ENCODE measurements around the gene NOX5.

The NOX5 gene

GRCh38 chr15:69085325-69086081 is 71.0 kb downstream of the NOX5 start:
- H3K4me3 ChIP-seq: no peak overlapping the region
- peaks cover 10 to 83% (median 54%) of the 10 kb centered on the region in 10 experiments; a peak in 19 of 20 replicates for H3K4me1 ChIP-seq
- no peaks in the 10 kb centered on the region for H4K20me1 ChIP-seq
- no peak for TF ChIP-seq Cebpa-rat (IDR thresholded peaks at IDR 0.05)
- H3K4me2 ChIP-seq: peak overlapping the region in 8 of 11 experiments; percentile 0 to 95 (median 54); a peak in 11 of 22 replicates
- no peak overlapping the region for H3K9ac ChIP-seq
- H3K36me3 ChIP-seq: no peaks in the 10 kb centered on the region
- peaks cover 0 to 9% (median 0%) of the 10 kb centered on the region in 11 experiments; a peak in 5 of 22 replicates for H3K27me3 ChIP-seq
- no peaks in the 10 kb centered on the region; a peak in 1 of 22 replicates for H3K9me3 ChIP-seq (replicated peaks in 1 of 11)
- no peak overlapping the region for H3K27ac ChIP-seq

DNA sequence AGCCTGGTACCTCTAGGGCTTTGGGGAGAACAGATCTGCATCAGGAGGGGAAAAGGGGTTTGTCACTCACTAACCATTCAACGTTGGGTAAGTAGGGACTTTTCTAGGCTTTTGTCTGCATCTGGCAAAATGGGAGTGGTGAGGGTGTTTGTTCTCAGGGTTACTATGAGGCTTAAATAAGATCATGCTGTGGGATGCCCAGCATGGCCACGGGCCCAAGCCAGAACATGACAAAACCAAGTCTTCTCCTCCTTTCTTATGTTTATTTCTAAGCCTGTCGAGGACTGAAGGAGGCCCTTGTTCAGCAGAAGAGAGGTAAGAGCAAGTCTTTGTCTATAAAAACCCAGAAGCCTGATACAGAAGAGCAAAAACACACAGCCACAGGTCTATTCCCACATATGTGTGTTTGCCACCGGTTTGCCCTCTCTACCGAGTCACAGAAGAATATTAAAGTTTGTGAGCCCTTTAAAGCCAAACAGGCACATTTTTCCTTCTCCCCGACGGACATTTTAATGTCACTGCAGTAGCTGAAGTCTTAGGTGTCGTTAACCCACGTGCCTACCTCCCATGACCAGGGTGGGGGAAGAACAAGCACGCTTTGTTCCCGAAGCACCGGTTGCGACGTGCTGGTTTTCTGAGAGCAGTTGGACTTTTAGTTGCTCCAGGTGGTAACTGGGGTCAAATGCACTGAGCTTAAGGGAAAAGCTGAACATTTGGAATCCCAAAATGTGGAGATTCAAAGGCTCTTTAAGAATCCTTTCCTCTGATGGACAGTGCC is 72.1 kb downstream of the NOX5 start:
- no peaks in the 10 kb centered on the region for H4K20me1 ChIP-seq
- H3K9ac ChIP-seq: no peak overlapping the region
- H3K27ac ChIP-seq: no peak overlapping the region
- peak overlapping the region in 7 of 11 experiments; percentile 0 to 95 (median 82); a peak in 7 of 22 replicates for H3K4me2 ChIP-seq
- peaks cover 0 to 5% (median 0%) of the 10 kb centered on the region in 11 experiments; a peak in 2 of 22 replicates for H3K27me3 ChIP-seq
- no peak overlapping the region for H3K4me3 ChIP-seq
- H3K36me3 ChIP-seq: no peaks in the 10 kb centered on the region
- peaks cover 10 to 71% (median 44%) of the 10 kb centered on the region in 10 experiments; a peak in 19 of 20 replicates for H3K4me1 ChIP-seq
- TF ChIP-seq Cebpa-rat (IDR thresholded peaks at IDR 0.05): no peak
- no peaks in the 10 kb centered on the region; a peak in 1 of 22 replicates for H3K9me3 ChIP-seq (replicated peaks in 1 of 11)

- no peaks in the 10 kb centered on the region for H3K27me3 ChIP-seq
- no peak overlapping the region for H3K9ac ChIP-seq
- H3K27ac ChIP-seq: no peak overlapping the region
Measured at GRCh38 chr15:69087366-69087976, 73.0 kb downstream of the NOX5 start.

DNA sequence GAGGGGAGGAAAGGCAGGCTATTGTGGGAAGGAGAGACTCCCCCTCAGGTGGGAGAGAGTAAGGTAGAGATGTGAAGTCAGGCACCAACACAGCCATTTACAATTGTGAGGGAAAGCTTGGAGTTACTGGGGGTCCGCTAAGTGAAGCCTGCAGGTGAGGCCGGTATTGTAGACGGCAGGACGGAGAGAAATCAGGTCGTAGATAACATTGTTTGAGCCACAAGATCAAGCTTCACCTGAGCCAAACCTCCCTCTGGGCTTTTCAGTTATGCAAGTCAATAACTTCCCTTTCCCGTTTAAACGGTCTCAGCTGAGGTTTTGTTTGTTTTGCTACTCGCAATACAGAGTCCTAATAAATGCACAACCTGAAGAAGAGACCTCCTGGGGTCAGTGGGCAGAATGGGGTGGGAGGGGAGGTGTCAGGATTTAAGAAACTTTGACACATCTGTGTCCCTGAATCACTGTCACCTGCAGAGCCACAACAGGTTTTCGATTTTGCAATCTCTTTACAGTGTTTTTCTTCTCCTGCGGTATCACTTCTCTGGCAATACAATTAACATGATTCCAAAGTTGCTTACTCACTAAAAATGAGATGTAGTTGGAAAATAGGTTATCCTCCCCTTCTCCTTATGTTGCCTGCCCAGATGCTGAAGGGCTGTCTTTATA is 73.9 kb downstream of the NOX5 start:
- no peak overlapping the region for H3K9ac ChIP-seq
- H3K4me3 ChIP-seq: no peak overlapping the region; a peak in 1 of 20 replicates
- peaks cover 10 to 70% (median 44%) of the 10 kb centered on the region in 10 experiments; a peak in 19 of 20 replicates for H3K4me1 ChIP-seq
- peak overlapping the region; percentile 23 to 95 (median 75); a peak in 21 of 22 replicates for H3K4me2 ChIP-seq
- no peak for TF ChIP-seq Cebpa-rat (IDR thresholded peaks at IDR 0.05)
- H3K27me3 ChIP-seq: no peaks in the 10 kb centered on the region
- H3K27ac ChIP-seq: no peak overlapping the region
- H3K36me3 ChIP-seq: no peaks in the 10 kb centered on the region
- no peaks in the 10 kb centered on the region; a peak in 1 of 22 replicates for H3K9me3 ChIP-seq (replicated peaks in 1 of 11)
- H4K20me1 ChIP-seq: no peaks in the 10 kb centered on the region

More at GRCh38 chr15:69087366-69087976, 73.0 kb downstream of the NOX5 start:
- no peaks in the 10 kb centered on the region for H3K36me3 ChIP-seq
- peaks cover 10 to 70% (median 44%) of the 10 kb centered on the region in 10 experiments; a peak in 19 of 20 replicates for H3K4me1 ChIP-seq
- TF ChIP-seq Cebpa-rat (IDR thresholded peaks at IDR 0.05): no peak
- no peaks in the 10 kb centered on the region for H4K20me1 ChIP-seq
- peak overlapping the region in 9 of 11 experiments; percentile 31 to 95 (median 79); a peak in 17 of 22 replicates for H3K4me2 ChIP-seq
- no peak overlapping the region for H3K4me3 ChIP-seq
- H3K9me3 ChIP-seq (replicated peaks in 1 of 11): no peaks in the 10 kb centered on the region; a peak in 1 of 22 replicates

DNA sequence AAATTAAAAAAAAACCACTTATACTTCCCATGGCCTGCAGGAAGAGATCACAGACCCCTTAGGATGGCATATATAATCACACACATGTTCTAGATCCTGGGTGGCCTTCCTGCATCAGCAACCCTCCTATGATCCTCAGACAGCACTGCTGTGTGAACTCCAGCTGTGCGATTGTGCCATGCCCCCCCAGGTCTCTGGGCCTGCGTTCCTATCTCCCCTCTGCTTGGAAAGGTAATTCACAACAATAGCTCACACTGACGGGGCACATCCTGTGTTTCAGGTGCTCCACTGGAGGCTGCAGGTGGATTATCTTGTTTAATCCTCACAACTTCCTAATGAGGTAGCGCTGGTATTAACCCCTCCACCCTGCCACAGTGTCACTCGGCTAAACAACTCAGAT is 74.8 kb downstream of the NOX5 start:
- Histone ChIP-seq H4K20me1 (no peaks in the 10 kb centered on the region), H3K9me3 (replicated peaks in 1 of 11) (no peaks in the 10 kb centered on the region; a peak in 1 of 22 replicates), H3K4me3 (no peak overlapping the region), H3K4me2 (peak overlapping the region in 7 of 11 experiments; percentile 71 to 95 (median 82); a peak in 10 of 22 replicates), H3K27ac (no peak overlapping the region), H3K27me3 (no peaks in the 10 kb centered on the region), H3K36me3 (no peaks in the 10 kb centered on the region), H3K9ac (no peak overlapping the region), H3K4me1 (peaks cover 10 to 62% (median 44%) of the 10 kb centered on the region in 10 experiments; a peak in 19 of 20 replicates)
- TF ChIP-seq Cebpa-rat (IDR thresholded peaks at IDR 0.05): no peak

GRCh38 chr15:69090197-69090948 is 75.9 kb downstream of the NOX5 start:
- H4K20me1 ChIP-seq: no peaks in the 10 kb centered on the region
- no peak overlapping the region for H3K9ac ChIP-seq
- peak overlapping the region in 6 of 11 experiments; percentile 6 to 95 (median 83); a peak in 6 of 22 replicates for H3K4me2 ChIP-seq
- no peak overlapping the region for H3K4me3 ChIP-seq
- no peaks in the 10 kb centered on the region for H3K36me3 ChIP-seq
- no peaks in the 10 kb centered on the region for H3K9me3 ChIP-seq (replicated peaks in 1 of 11)
- H3K27me3 ChIP-seq: no peaks in the 10 kb centered on the region
- peaks cover 10 to 53% (median 35%) of the 10 kb centered on the region in 10 experiments; a peak in 19 of 20 replicates for H3K4me1 ChIP-seq
- TF ChIP-seq Cebpa-rat (IDR thresholded peaks at IDR 0.05): no peak
- no peak overlapping the region for H3K27ac ChIP-seq

- H3K27me3 ChIP-seq: no peaks in the 10 kb centered on the region
- H3K9me3 ChIP-seq (replicated peaks in 1 of 11): no peaks in the 10 kb centered on the region
- H3K27ac ChIP-seq: no peak overlapping the region
- no peak overlapping the region for H3K4me3 ChIP-seq
- no peaks in the 10 kb centered on the region for H3K36me3 ChIP-seq
- no peak overlapping the region for H3K4me2 ChIP-seq
- peaks cover 10 to 50% (median 31%) of the 10 kb centered on the region in 10 experiments; a peak in 19 of 20 replicates for H3K4me1 ChIP-seq
- H4K20me1 ChIP-seq: no peaks in the 10 kb centered on the region
- H3K9ac ChIP-seq: no peak overlapping the region
- TF ChIP-seq Cebpa-rat (IDR thresholded peaks at IDR 0.05): no peak
Measured at GRCh38 chr15:69091654-69092053, 77.2 kb downstream of the NOX5 start.

DNA sequence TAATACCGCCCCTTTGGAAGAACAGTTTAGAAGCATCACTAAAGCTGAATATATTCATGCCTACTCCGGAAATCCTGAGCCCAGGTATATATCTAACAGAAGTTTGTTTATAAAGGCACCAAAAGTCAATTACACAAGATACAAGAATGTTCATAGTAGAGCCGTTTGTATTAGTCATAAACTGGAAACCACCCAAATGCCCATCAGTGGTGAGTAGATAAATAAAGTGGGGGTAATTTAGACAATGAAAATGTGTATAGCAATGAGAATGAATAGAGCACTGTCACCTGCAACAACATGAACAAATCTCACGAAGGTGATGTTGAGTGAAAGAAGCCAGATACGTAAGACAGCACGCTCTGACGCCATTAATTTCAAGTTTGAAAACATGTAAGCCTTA is 77.7 kb downstream of the NOX5 start:
- Histone ChIP-seq H3K9ac (no peak overlapping the region), H3K4me3 (no peak overlapping the region), H3K27ac (no peak overlapping the region), H3K36me3 (no peaks in the 10 kb centered on the region), H3K4me2 (no peak overlapping the region), H3K9me3 (replicated peaks in 1 of 11) (no peaks in the 10 kb centered on the region), H3K4me1 (peaks cover 10 to 45% (median 28%) of the 10 kb centered on the region in 10 experiments; a peak in 19 of 20 replicates), H3K27me3 (no peaks in the 10 kb centered on the region), H4K20me1 (no peaks in the 10 kb centered on the region)
- no peak for TF ChIP-seq Cebpa-rat (IDR thresholded peaks at IDR 0.05)
